Measurements from ENCODE around the gene HIGD1A.

GRCh38 chr3:42804106-42804830 is at the start of gene HIGD1A:
- TF ChIP-seq CTCF (IDR thresholded peaks at IDR 0.05) (no peak), POLR2A (IDR thresholded peaks at IDR 0.05) (peak; percentile 98 to 99)

All from Peyer's patch (tissue), 4 donors.